GM19035 (cell line): ENCODE data around the gene CDH24.

Experiments
- ATAC-seq: cut with Tn5 transposase; IDR thresholded peaks from one replicate; pipeline ENCODE4 v1.9.1; 2021; ENCODE audit not compliant: unreplicated experiment

CDH24 gene, protein sequence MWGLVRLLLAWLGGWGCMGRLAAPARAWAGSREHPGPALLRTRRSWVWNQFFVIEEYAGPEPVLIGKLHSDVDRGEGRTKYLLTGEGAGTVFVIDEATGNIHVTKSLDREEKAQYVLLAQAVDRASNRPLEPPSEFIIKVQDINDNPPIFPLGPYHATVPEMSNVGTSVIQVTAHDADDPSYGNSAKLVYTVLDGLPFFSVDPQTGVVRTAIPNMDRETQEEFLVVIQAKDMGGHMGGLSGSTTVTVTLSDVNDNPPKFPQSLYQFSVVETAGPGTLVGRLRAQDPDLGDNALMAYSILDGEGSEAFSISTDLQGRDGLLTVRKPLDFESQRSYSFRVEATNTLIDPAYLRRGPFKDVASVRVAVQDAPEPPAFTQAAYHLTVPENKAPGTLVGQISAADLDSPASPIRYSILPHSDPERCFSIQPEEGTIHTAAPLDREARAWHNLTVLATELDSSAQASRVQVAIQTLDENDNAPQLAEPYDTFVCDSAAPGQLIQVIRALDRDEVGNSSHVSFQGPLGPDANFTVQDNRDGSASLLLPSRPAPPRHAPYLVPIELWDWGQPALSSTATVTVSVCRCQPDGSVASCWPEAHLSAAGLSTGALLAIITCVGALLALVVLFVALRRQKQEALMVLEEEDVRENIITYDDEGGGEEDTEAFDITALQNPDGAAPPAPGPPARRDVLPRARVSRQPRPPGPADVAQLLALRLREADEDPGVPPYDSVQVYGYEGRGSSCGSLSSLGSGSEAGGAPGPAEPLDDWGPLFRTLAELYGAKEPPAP

DNA sequence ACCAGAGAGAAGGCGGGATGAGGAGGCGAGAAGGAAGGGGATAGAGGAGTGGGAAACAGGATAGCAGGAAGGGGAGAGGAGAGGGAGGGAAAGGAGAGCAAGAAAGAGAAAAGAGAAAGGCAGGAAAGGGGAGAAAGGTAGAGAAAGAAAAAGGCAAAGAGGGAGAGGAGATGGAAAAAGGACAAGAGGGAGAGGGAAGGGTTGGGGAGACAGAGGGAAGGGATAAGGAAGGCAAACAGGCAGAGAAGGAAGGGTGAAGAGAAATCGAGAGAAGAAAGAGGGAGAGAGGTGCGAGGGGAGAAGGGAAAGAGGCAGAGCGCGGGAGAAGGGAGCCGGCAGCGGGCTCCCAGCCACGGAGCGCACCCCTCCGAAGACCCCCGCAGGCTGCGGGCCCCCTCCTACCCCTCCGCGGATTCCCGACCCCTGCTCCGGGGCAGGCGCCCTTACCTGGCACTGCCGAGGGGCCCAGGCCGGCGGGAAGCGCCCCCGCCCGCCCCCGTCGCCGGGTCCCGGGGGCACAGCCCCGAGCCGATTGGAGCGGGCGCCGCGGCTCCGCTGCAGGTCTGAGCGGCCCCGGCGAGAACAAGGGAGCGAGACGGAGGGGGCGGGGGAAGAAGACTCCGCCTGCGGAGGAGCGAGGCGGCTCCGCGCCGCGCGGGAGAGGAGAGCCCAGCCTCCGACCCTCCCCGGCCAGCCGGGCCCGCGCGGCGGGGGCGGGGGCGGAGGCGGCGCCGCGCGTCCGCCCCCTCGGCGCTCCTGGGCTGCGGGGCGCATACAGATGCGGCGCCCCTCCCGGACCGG lies at the start of gene CDH24:
CDH24 (minus strand) TSS at position 565 of the 801 bp plus-strand sequence. CDS start 1,787 bp downstream, outside the sequence.
- peak; percentile 48 for ATAC-seq

DNA sequence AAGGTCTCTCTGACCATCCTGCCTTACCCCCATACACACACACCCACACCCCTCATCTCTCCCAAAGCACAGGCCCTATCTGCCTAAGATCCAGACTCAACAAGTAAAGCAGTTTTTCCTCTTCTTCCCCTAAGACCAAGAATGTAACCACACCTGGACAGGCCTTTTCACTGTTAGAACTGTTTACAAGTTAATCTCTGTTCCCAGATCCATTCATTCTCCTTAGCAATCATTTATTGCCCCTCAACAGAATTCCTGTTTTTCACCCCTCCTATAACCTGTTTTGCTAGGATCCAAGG lies 49.4 kb upstream of the CDH24 start:
- ATAC-seq: no peak

DNA sequence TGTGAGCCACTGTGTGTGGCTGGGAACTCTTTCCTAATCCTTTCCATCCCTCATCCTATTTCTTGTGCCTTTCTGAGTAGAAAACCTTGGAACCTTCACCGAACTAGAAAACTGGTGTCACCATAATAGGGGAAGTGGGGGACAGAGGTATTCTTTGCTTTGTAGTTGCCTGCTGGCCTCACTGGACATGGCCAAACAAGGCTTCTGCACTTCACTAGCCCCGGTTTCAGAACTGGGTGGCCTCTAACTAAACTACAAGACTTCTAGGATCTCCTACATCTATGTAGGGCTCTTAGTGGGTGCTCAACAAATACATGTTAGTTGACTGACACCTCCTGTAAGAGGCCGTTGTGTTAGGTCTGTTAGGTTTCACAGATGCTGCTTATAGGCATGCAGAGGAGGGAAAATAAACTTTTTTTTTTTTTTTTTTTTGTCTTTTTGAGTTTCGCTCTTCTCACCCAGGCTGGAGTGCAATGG lies 48.1 kb upstream of the CDH24 start:
- no peak for ATAC-seq

DNA sequence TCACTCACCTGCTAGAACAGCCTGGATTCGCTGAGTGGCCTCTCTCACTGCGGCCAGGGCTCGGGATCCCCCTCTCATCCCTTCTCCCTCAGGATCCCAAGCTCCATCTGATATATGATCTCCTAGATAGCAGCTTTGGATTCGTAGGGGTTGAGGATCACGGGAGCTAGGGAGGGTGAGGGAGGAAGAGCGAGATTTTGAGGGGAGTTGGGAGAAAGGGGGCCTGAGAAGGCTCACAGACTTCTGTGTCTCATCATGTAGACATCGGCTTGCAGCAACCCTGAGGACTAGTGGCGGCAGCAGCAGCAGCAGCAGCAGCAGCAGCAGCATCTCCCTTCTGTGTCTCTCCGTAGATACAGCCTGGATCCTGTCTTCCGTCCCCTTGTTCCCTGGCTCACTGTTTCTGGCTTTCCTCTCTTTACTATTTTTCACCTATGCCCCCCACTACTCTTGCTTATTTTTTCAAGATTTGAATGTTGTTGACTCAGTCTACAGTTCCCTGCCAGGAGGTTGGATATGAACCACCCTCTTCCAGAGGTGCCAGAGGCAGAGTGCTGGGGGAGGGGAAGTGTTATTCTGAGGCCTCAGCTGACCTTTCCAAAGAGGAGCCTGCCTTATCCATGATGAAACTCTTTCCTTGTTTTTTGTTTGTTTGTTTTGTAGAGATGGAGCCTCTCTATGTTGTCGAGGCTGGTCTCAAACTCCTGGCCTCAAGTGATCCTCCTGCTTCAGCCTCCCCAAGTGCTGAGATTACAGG lies 47.4 kb upstream of the CDH24 start, which contains the start of gene CIROP:
CIROP (minus strand) TSS at position 399 of the 757 bp plus-strand sequence; CDS start at position 330, 69 bp downstream.
- ATAC-seq: no peak

DNA sequence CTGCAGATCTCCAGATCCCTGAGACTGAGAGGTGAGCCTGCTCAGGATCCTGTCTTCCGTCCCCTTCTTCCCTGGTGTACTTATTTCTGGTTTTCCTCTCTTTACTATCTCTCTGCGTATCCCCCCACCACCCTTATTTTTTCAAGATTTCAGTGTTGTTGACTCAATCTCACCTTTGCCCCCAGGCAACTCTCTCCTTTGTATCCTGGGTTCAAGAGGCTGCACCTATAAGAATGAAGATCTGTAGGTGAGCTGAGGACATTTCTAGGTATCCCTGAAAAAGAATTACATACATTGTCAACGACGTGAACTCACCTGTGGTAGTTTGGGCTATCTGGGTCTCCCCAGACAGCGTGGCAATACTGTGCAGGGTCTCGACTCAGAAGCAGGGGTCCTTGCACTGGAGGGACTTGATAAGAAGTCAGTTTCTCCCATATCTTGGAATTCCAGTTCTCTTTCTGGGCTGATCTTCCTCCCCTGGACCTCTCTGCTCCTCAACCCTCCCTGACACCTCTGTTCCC lies 46.8 kb upstream of the CDH24 start:
- no peak for ATAC-seq

DNA sequence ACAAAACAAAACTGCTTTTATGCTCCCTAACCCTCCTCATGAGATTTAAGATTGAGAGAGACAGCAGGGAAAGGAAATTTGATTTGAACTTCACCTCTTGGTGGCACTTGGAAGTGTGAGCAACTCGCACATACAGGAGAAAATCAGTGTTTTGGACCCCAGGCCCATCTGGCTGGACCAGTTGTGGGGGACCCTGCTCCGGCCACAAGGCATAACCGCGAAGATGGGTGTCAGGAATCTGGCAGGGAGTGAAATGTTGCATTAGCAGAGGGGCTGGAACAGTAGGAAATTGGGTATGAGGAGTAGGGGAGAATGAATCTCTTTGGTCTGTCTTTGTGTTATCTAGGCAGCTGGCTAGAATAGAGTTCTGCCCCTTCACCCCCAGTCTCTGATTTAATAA lies 46.3 kb upstream of the CDH24 start:
- ATAC-seq: no peak

GRCh38 chr14:23102801-23103200 lies 45.5 kb upstream of the CDH24 start:
- no peak for ATAC-seq

DNA sequence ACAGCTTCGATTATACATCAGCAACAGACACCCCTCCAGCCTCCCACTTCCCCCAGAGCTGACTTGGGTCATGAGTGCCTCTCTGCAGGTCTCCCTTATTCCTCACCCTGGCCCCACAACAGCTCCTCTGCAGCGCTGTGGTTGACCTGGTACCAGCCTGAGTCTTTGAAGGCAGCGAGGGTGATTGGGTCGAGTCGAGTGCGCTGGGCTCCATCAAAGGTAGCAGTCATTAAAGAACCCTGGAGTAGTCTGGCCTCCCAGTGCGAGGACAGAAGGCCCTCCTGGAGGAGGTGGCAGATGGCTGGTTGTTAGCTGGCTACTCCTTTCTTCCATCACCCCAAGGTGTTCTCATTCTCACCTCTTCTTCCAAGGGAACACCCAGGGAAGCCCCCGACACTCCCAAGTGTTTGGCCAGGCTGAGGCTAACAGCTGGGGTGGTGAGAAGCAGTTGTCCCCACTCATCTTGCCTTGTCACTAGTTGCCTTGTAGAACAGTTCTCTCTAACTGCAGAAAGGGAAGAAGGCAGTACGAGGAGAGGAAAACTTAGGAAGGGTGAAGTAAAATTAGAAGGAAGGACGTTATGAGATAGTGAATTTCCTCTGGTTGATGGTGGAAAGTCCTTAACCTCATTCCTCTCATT lies 44.8 kb upstream of the CDH24 start:
- ATAC-seq: no peak

DNA sequence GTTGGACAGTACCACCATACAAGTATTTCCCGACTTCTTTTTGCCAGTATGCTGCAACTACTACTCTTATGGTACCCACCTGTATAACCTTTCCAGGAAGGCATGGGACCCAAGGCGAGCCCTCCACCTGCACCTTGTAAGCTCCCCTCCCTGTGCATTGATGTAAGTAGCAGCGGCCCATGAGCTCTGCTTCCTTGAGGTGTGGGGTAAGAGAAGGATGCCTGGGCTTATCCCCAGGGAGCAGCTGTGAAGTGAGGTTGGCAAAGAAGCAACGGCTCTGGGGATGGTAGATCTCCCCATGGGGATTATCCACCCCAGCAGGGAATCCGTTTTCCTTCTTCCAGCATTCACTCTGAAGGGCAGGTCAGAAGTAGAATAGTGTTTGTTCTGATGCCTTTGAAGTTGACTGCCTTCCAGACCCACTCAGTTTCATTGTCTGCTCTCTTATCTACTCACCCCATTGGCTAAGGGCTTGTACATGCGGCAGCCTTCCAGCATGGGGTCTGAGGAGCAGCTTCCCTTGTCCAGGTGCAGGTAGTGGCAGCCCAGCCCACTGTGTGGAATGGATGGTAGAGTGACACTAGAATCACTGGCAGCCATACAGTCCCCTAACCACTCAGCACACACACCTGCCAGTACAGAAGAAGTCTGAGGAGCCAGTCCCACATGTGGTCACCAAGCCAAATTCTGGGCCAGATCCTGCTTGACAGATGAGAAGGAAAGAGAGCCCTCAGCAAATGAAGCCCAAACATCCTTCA lies 44.1 kb upstream of the CDH24 start:
- no peak for ATAC-seq

DNA sequence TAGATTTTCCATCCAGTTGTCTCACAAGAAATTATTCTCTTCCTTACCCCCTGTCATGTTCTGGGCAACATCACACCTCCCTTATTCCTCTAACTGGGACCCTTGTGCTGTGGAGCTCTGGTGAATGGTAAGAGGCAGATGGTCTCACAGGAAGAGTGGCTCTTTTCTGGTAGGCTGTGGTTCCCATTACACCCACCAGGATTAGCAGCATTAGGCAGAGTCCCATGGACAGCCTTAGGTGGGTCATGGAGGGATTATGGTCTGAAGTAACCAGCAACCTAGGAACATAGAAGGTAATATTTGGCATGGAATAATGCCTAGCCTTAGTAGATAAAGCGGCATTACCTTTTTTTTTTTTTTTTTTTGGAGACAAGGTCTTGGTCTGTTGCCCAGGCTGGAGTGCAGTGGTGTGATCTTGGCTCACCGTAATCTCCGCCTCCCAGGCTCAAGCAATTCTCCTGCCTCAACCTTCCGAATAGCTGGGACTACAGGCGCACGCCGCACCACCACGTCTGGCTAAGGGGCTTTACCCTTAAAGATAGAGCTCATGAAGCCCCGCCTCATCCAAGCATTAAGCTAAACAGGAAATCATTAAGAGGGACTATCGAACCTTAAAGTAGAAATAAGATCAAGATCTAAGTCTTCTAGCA lies 42.0 kb upstream of the CDH24 start:
- ATAC-seq: no peak

- ATAC-seq: no peak
These were observed 40.5 kb upstream of the CDH24 start for GRCh38 chr14:23097786-23098185.

GRCh38 chr14:23095196-23096108 lies 38.1 kb upstream of the CDH24 start, which contains the start of gene C14orf119:
C14orf119 (plus strand) TSS chr14:23095505; CDS start chr14:23097659, 2,154 bp downstream.
- peak; percentile 93 for ATAC-seq

- ATAC-seq: peak; percentile 39
These were observed 37.4 kb upstream of the CDH24 start, which contains the start of gene ACIN1 for GRCh38 chr14:23094666-23095195. ACIN1 (minus strand) TSS chr14:23095136; CDS start chr14:23095112, 24 bp downstream.

GRCh38 chr14:23093991-23094665 lies 36.8 kb upstream of the CDH24 start:
- ATAC-seq: no peak

- ATAC-seq: no peak
These were observed 36.2 kb upstream of the CDH24 start for GRCh38 chr14:23093526-23093925.

GRCh38 chr14:23093104-23093503 lies 35.8 kb upstream of the CDH24 start:
- no peak for ATAC-seq
